Activated T-helper 1 cell treated with Interleukin-2 at 50 U/mL for 16 hours (primary cell): ENCODE data around the gene LCN2.

ENCODE experiments used
- DNase-seq: peaks from one replicate; pipeline ENCODE4 v3.0.0-alpha.2; 2020; ENCODE audit warnings: low read depth

Gene LCN2

GRCh38 chr9:128201441-128202369, 52.5 kb downstream of the LCN2 start:
- DNase-seq: no peak

DNA sequence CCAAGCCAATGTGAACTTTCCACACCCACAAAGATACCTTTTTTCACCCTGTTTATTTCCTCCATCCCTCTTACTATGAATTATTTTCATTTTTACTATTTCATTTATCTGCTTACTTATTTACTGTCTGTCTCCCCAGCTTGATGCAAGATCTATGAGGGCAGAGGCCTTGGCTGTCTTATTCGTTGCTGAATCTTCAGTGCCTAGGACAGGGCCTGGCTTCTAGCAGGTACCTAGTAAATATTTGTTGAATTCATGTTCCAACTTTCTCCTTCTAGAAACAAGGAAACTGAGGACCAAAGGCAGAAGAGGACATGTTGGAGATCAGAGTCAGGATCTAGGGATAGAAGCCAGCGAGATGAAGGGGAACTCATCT, 53.4 kb downstream of the LCN2 start:
- DNase-seq: no peak
